SK-MEL-5 (cell line): ENCODE data around the gene DACT2. TPM values are rescaled to one million over a fixed set of nuclear protein-coding genes. Genes with fewer than 3 reads are reported as not detected.
"Not testable (repeated sequence)": the region's sequence is repeated elsewhere in the genome, so short reads cannot be mapped to it uniquely, and the experiment has no call there.

Experiments used
- DNase-seq: peaks from one replicate; pipeline ENCODE4 v3.0.0-alpha.2; 2016; ENCODE audit warnings: low read depth, low spot score
- in situ Hi-C: cut with HindIII; loops from 2 replicates; pipeline ENCODE4 v1.10.0; 2016; ENCODE audit warnings: low sequenced_read_pairs, high pct_unique_total_duplicates, low pct_unique_long_range_greater_than_20kb
- total RNA-seq: library from RNA; depleted of rRNA; stranded (reverse); fragments of >200 nt; shearing (Covaris generic); gene quantifications from 2 replicates; pipeline ENCODE4 v1.2.3, GENCODE V29; 2014

Gene DACT2
- total RNA-seq, 1 experiment from 2014 or later: not detected

GRCh38 chr6:168293636-168294530 is 25.7 kb downstream of the DACT2 start:
- in situ Hi-C loops: no loop called here
- no peak for DNase-seq

GRCh38 chr6:168292826-168293225 is 26.8 kb downstream of the DACT2 start:
- in situ Hi-C loops: no loop called here
- DNase-seq: no peak

GRCh38 chr6:168291450-168291849 is 28.1 kb downstream of the DACT2 start:
- in situ Hi-C loops: no loop called here
- peak; percentile 26 for DNase-seq

- no peak for DNase-seq
- in situ Hi-C loops: no loop called here
Observed at GRCh38 chr6:168290095-168290494, 29.5 kb downstream of the DACT2 start.

- in situ Hi-C loops: no loop called here
- DNase-seq: no peak
Observed at GRCh38 chr6:168289571-168289962, 30.0 kb downstream of the DACT2 start.

GRCh38 chr6:168288781-168289570 is 30.6 kb downstream of the DACT2 start:
- no peak for DNase-seq
- in situ Hi-C loops: no loop called here

- DNase-seq, in situ Hi-C loops: not testable (repeated sequence)
Observed at GRCh38 chr6:168287460-168287859, 32.1 kb downstream of the DACT2 start.

- DNase-seq, in situ Hi-C loops: not testable (repeated sequence)
Observed at GRCh38 chr6:168286771-168287446, 32.7 kb downstream of the DACT2 start.

GRCh38 chr6:168286116-168286515 is 33.5 kb downstream of the DACT2 start:
- in situ Hi-C loops: no loop called here
- no peak for DNase-seq

GRCh38 chr6:168285456-168285855 is 34.1 kb downstream of the DACT2 start:
- no peak for DNase-seq
- in situ Hi-C loops: no loop called here

GRCh38 chr6:168284187-168284586 is 35.4 kb downstream of the DACT2 start:
- DNase-seq: no peak
- in situ Hi-C loops: no loop called here

GRCh38 chr6:168283686-168284025 is 35.9 kb downstream of the DACT2 start:
- no peak for DNase-seq

GRCh38 chr6:168282985-168283685 is 36.4 kb downstream of the DACT2 start:
- no peak for DNase-seq
- in situ Hi-C loops: no loop called here

More at GRCh38 chr6:168283686-168284025, 35.9 kb downstream of the DACT2 start:
- in situ Hi-C loops: no loop called here

- in situ Hi-C loops: no loop called here
- no peak for DNase-seq
Observed at GRCh38 chr6:168281826-168282225, 37.8 kb downstream of the DACT2 start.

- in situ Hi-C loops, DNase-seq: not testable (repeated sequence)
Observed at GRCh38 chr6:168281314-168281713, 38.3 kb downstream of the DACT2 start.

- no peak for DNase-seq
- in situ Hi-C loops: no loop called here
Observed at GRCh38 chr6:168280899-168281245, 38.7 kb downstream of the DACT2 start.

GRCh38 chr6:168280020-168280898 is 39.3 kb downstream of the DACT2 start:
- in situ Hi-C loops: no loop called here
- DNase-seq: no peak
